ENCODE data around the gene ELOVL3.

DNA sequence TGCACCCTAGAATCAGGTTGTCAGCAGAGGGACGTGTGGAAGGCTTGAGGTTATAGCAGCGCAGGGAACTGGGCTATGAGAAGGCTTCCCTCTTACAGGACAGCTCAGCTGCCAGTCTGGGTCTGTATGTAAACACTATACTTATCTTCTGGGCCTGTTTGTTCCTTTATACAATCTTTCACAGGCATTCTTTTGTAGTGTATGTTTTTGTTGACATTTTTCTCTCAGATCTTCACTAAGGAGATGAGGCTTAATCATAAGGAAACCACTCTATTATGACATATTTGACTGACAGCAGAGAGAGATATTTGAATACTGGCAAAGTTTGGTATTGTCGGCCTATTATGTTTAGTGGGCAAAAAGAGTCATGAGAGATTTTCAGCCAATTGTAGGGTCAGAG lies 20.2 kb downstream of the ELOVL3 start:
- TF ChIP-seq, protein P1, sequence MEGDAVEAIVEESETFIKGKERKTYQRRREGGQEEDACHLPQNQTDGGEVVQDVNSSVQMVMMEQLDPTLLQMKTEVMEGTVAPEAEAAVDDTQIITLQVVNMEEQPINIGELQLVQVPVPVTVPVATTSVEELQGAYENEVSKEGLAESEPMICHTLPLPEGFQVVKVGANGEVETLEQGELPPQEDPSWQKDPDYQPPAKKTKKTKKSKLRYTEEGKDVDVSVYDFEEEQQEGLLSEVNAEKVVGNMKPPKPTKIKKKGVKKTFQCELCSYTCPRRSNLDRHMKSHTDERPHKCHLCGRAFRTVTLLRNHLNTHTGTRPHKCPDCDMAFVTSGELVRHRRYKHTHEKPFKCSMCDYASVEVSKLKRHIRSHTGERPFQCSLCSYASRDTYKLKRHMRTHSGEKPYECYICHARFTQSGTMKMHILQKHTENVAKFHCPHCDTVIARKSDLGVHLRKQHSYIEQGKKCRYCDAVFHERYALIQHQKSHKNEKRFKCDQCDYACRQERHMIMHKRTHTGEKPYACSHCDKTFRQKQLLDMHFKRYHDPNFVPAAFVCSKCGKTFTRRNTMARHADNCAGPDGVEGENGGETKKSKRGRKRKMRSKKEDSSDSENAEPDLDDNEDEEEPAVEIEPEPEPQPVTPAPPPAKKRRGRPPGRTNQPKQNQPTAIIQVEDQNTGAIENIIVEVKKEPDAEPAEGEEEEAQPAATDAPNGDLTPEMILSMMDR (conservative IDR thresholded peaks at IDR 0.05 in 1 of 2, IDR thresholded peaks at IDR 0.05 in 1 of 2; ENCODE audit: extremely low read depth in 1 of 2, insufficient read depth in 1 of 2, low read depth in 1 of 2, low read length in 2 of 2), result no peak
- no peak for TF ChIP-seq EZH2 (IDR thresholded peaks at IDR 0.05; ENCODE audit: borderline replicate concordance, low read length)
